K562 (cell line): ENCODE results near the gene CHST15. TPM values are rescaled to one million over a fixed set of nuclear protein-coding genes. Genes with fewer than 3 reads are reported as not detected.

Experiments
- ATAC-seq: fragments of 200-7000 bp; cut with Tn5 transposase; 3 replicates; pipeline ENCODE4 v1.9.1; 2020; ENCODE audit warnings: moderate library complexity
- BruUV-seq: library from RNA; stranded (reverse); fragments of 400-500 nt; replicated peaks from 2 replicates; lab custom pipeline; 2021; lab: Mats Ljungman, UMichigan
- CTCF ChIA-PET: fragments of 300-600 bp; formaldehyde crosslinking; extraction: SDS; loops from one replicate; lab custom pipeline; 2021; ENCODE audit warnings: low intra/inter-chr PET ratio; lab: Yijun Ruan, JAX
- POLR2A ChIA-PET: fragments of 300-600, 350-650 bp; sonication (Branson Sonifier 250); formaldehyde crosslinking; extraction: SDS; loops from one replicate; lab custom pipeline; 2021; ENCODE audit warnings: antibody characterized with exemption, inconsistent platforms; lab: Yijun Ruan, JAX
- DNase-seq, 4 experiments: peaks; one replicate each; pipeline versions ENCODE4 v3.0.0 to v3.0.0-alpha.2; 2011 to 2018; ENCODE audit warnings: low spot score in 3 of 4, mixed read lengths in 3 of 4; ENCODE audit errors: extremely low read depth in 1 of 4
- FAIRE-seq: peaks from 2 replicates; lab custom pipeline; 2011; peaks lifted over from hg19 to GRCh38; lab: Jason Lieb, UNC
- H2AFZ ChIP-seq: 2 replicates; pipeline ENCODE4 v1.6.0; 2011; ENCODE audit warnings: low read depth, low read length, control low read depth, inconsistent platforms
- H3K27ac ChIP-seq: fragments of 200-600 bp; 3 replicates; pipeline ENCODE4 v1.8.0; 2011; ENCODE audit warnings: low read depth, mild to moderate bottlenecking, control low read depth, inconsistent platforms, low read length, moderate library complexity, mixed read lengths; ENCODE audit errors: extremely low read depth
- H3K27me3 ChIP-seq, 2 experiments: fragments of 300-600 bp in 1 of 2; 2 replicates in 1 of 2; 3 replicates in 1 of 2; pipeline versions ENCODE4 v1.6.0 to v1.8.0; 2011; ENCODE audit warnings: inconsistent platforms in 2 of 2, low read length in 2 of 2, mild to moderate bottlenecking in 1 of 2, mixed read lengths in 1 of 2, moderate library complexity in 1 of 2; ENCODE audit not compliant: control insufficient read depth in 2 of 2, insufficient read depth in 2 of 2
- H3K36me3 ChIP-seq: fragments of 300-600 bp; 3 replicates; pipeline ENCODE4 v1.8.0; 2011; ENCODE audit warnings: mild to moderate bottlenecking, low read length, inconsistent platforms; ENCODE audit not compliant: control insufficient read depth, insufficient read depth
- H3K4me1 ChIP-seq, 2 experiments: fragments of 200-600 bp in 1 of 2; replicated peaks in 1 of 2; 2 replicates in 1 of 2; 3 replicates in 1 of 2; pipeline versions ENCODE4 v1.5.1 to v1.8.0; 2011; ENCODE audit warnings: inconsistent platforms in 2 of 2, low read length in 2 of 2, mild to moderate bottlenecking in 1 of 2, mixed read lengths in 1 of 2, moderate library complexity in 1 of 2; ENCODE audit not compliant: control insufficient read depth in 2 of 2, insufficient read depth in 2 of 2
- H3K4me2 ChIP-seq: 2 replicates; pipeline ENCODE4 v1.6.1; 2011; ENCODE audit warnings: low read length, control low read depth, inconsistent platforms, mixed read lengths; ENCODE audit not compliant: insufficient read depth
- H3K4me3 ChIP-seq: fragments of 200-600 bp; sonication (generic), shearing (Covaris generic); 2 replicates; pipeline ENCODE4 v1.5.1; 2016; ENCODE audit warnings: control low read depth, inconsistent platforms
- H3K79me2 ChIP-seq: fragments of 200-600 bp; 3 replicates; pipeline ENCODE4 v1.8.0; 2011; ENCODE audit warnings: low read length, inconsistent platforms; ENCODE audit not compliant: control insufficient read depth, insufficient read depth
- H3K9ac ChIP-seq, 2 experiments: 2 replicates each; pipeline versions ENCODE4 v1.6.0 to v1.6.1; 2011; ENCODE audit warnings: low read depth in 2 of 2, low read length in 2 of 2, control low read depth in 1 of 2, inconsistent platforms in 1 of 2, mild to moderate bottlenecking in 1 of 2, mixed read lengths in 1 of 2; ENCODE audit not compliant: insufficient read depth in 1 of 2
- H3K9me1 ChIP-seq: one replicate; pipeline ENCODE4 v1.6.0; 2011; ENCODE audit warnings: inconsistent platforms, mild to moderate bottlenecking, low read length, moderate library complexity; ENCODE audit not compliant: control insufficient read depth, insufficient read depth
- H3K9me3 ChIP-seq: replicated peaks from 2 replicates; pipeline ENCODE4 v1.5.1; 2011; ENCODE audit warnings: low read depth, low read length, inconsistent platforms; ENCODE audit not compliant: control insufficient read depth, insufficient read depth
- H4K20me1 ChIP-seq: replicated peaks from 2 replicates; pipeline ENCODE4 v1.6.1; 2011; ENCODE audit warnings: low read length, inconsistent platforms, mixed read lengths; ENCODE audit not compliant: control insufficient read depth, insufficient read depth
- EWSR1 ChIP-seq: fragments of 450-650 bp; IDR thresholded peaks from 2 replicates; pipeline ENCODE4 v1.6.1; 2018; ENCODE audit warnings: borderline replicate concordance, mild to moderate bottlenecking, low read depth, moderate library complexity; ENCODE audit not compliant: partially characterized antibody
- POLR3G ChIP-seq: IDR thresholded peaks from 2 replicates; pipeline ENCODE4 v1.6.1; 2011; ENCODE audit not compliant: insufficient read length, insufficient replicate concordance; ENCODE audit errors: extremely low read depth
- ZEB2 ChIP-seq: fragments of 450-650 bp; IDR thresholded peaks from 2 replicates; pipeline ENCODE4 v1.6.1; 2016
- WGBS: fragments of 100-300 bp; shearing (Covaris generic); methylation state at CpG from one replicate; pipeline ENCODE4 v1.1.6; 2016; ENCODE audit warnings: low coverage, mixed read lengths; ENCODE audit not compliant: insufficient coverage; ENCODE audit errors: missing lambda C conversion rate; 5-methylcytosine and 5-hydroxymethylcytosine counted together
- in situ Hi-C: fragments of 300-500 bp; cut with MboI; formaldehyde crosslinking; loops from 4 replicates; pipeline ENCODE4 v1.15.0; 2018; ENCODE audit warnings: inconsistent platforms, mixed read lengths
- intact Hi-C: fragments of 100-400 bp; cut with micrococcal nuclease; formaldehyde crosslinking; loops from 2 replicates; pipeline ENCODE4 v1.14.2; 2022
- polyA plus RNA-seq, 8 experiments: library from polyadenylated mRNA; depleted of rRNA in 4 of 8; stranded (reverse) in 5 of 8; unstranded in 3 of 8; fragments of >200 nt; fragmentation: Nextera tagmentation in 2 of 8; fragmentation: Illumina TruSeq in 1 of 8; extraction: Ambion mirVana in 2 of 8; extraction: Trizol in 1 of 8; gene quantifications; 2 replicates each; pipeline versions ENCODE4 v1.2.1 to v1.2.3, GENCODE V29; 2011 to 2014; ENCODE audit warnings: inconsistent platforms in 1 of 8, missing spikeins in 1 of 8
- total RNA-seq, 7 experiments: library from RNA; depleted of rRNA in 6 of 7; stranded (reverse); fragments of >200 nt in 6 of 7; fragmentation: Illumina TruSeq in 2 of 7; extraction: Trizol in 2 of 7; gene quantifications; 2 replicates each; pipeline versions ENCODE4 v1.2.1 to v1.2.3, GENCODE V29; 2011 to 2021; ENCODE audit warnings: low replicate concordance in 1 of 7
- TF ChIP-seq, protein P1 (sequence below): fragments of 450-650 bp; formaldehyde crosslinking; IDR thresholded peaks from 2 replicates; pipeline ENCODE4 v1.4.0; 2020; ENCODE audit warnings: mild to moderate bottlenecking, mixed read lengths

The CHST15 gene
- total and polyA plus RNA-seq, 9 of the 15 experiments (the other 6 are each of a cell fraction or from before 2014, with no cell fraction given) = 0.04 to 0.16 (median 0.08) TPM

DNA sequence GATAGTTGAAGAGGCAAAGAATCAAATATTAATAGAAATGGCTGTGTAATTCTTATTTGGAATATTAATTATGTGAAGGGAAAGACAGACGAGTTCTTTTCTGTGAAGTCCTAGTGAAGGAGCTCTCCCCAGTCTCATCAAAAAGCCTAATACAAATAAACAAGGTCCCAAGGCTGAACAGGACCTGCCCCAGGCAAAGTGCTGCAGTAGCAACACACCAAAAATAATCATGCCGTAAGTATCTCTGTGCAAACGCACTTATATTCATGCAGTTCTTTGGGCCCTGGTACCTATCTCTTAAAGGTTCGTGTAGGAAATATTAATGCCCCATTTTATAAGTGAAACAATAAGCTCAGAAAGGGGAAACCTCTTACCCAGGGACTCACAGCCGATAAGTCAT, 12.2 kb upstream of the CHST15 start:
- in situ Hi-C loops (no loop called here), intact Hi-C loops (no loop called here)
- no peak overlapping the region for H3K27ac ChIP-seq
- H3K36me3 ChIP-seq = no peaks in the 10 kb centered on the region
- H3K79me2 ChIP-seq = no peaks in the 10 kb centered on the region
- no peak for DNase-seq
- POLR2A ChIA-PET = interaction anchor here (0.7 kb wide), 1 partner anchor 18 kb away, joined by 3 read pairs; no protein-coding TSS in a partner anchor
- H3K9ac ChIP-seq = no peak overlapping the region
- no peaks in the 10 kb centered on the region for H3K4me1 ChIP-seq
- no peaks in the 10 kb centered on the region for H4K20me1 ChIP-seq
- BruUV-seq = no TSS peak
- no peak overlapping the region for H2AFZ ChIP-seq
- peaks cover 0 to 8% of the 10 kb centered on the region in 2 experiments; a peak in 1 of 5 replicates for H3K27me3 ChIP-seq
- ATAC-seq = no peak
- CTCF ChIA-PET = no interaction called here
- no peak for FAIRE-seq
- 0% methylated on average over 5 of the region's 5 CpGs for WGBS
- no peak overlapping the region for H3K4me2 ChIP-seq
- no peak for TF ChIP-seq EWSR1
- TF ChIP-seq, protein P1, sequence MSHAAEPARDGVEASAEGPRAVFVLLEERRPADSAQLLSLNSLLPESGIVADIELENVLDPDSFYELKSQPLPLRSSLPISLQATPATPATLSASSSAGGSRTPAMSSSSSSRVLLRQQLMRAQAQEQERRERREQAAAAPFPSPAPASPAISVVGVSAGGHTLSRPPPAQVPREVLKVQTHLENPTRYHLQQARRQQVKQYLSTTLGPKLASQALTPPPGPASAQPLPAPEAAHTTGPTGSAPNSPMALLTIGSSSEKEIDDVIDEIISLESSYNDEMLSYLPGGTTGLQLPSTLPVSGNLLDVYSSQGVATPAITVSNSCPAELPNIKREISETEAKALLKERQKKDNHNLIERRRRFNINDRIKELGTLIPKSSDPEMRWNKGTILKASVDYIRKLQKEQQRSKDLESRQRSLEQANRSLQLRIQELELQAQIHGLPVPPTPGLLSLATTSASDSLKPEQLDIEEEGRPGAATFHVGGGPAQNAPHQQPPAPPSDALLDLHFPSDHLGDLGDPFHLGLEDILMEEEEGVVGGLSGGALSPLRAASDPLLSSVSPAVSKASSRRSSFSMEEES (CRISPR knock-in tag) = no peak
- no peaks in the 10 kb centered on the region for H3K9me1 ChIP-seq
- no peak overlapping the region for H3K4me3 ChIP-seq
- H3K9me3 ChIP-seq = no peaks in the 10 kb centered on the region

- FAIRE-seq (no peak), DNase-seq (no peak), ATAC-seq (no peak)
- in situ Hi-C loops = no loop called here
- H4K20me1 ChIP-seq = no peaks in the 10 kb centered on the region
- no peaks in the 10 kb centered on the region for H3K4me1 ChIP-seq
- H3K79me2 ChIP-seq = no peaks in the 10 kb centered on the region
- intact Hi-C loops = no loop called here
- CTCF ChIA-PET = no interaction called here
- H2AFZ ChIP-seq = no peak overlapping the region
- H3K9ac ChIP-seq = no peak overlapping the region
- POLR2A ChIA-PET = no interaction called here
- BruUV-seq = no TSS peak
- TF ChIP-seq ZEB2 (no peak), POLR3G (no peak)
- no peaks in the 10 kb centered on the region for H3K9me1 ChIP-seq
- WGBS = 0% methylated on average over 6 of the region's 6 CpGs
- peaks cover 0 to 8% of the 10 kb centered on the region in 2 experiments; a peak in 1 of 5 replicates for H3K27me3 ChIP-seq
- no peak overlapping the region for H3K4me2 ChIP-seq
- H3K9me3 ChIP-seq = no peaks in the 10 kb centered on the region
- H3K4me3 ChIP-seq = no peak overlapping the region
- no peak overlapping the region for H3K27ac ChIP-seq
- no peaks in the 10 kb centered on the region for H3K36me3 ChIP-seq
Observed at GRCh38 chr10:124105045-124105444, 11.6 kb upstream of the CHST15 start.
